ENCODE measurements around the gene PRDM10. TPM values are rescaled to one million over a fixed set of nuclear protein-coding genes. Genes with fewer than 3 reads are reported as not detected.

PRDM10 gene
- total RNA-seq, 2 experiments from 2014 or later, result 8.2 to 9.6 TPM

DNA sequence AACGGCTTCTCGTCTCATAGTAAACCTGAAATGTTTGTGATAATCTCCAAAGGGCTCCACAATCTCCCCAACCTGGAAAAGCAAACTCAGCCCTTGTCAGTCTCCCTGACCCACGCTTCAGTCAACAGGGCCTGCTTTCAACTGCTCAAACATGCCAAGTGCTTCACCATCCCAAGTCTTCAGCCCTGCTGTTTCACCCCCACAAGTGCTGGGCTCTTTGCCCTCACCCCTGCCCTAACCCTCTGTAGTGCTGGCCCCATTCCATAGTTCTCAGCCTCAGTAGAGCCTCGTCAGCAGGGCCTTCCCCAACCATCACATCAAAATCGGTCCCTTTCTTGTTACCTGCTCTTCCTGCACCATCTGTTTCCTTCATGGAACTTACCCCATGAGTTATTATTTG, 63.9 kb downstream of the PRDM10 start:
- peaks cover 61% of the 10 kb centered on the region for H3K36me3 Mint-ChIP-seq (ENCODE audit: low read depth)
- H3K27ac Mint-ChIP-seq, result no peak overlapping the region
- ATAC-seq (ENCODE audit: poor library complexity) (no peak), DNase-seq (no peak)
- H3K27me3 Mint-ChIP-seq, result no peaks in the 10 kb centered on the region
- H3K4me1 ChIP-seq (ENCODE audit: insufficient read depth, low read length), result no peaks in the 10 kb centered on the region
- CTCF ChIA-PET, result no interaction called here
- no peaks in the 10 kb centered on the region for H3K9me3 Mint-ChIP-seq
- no peaks in the 10 kb centered on the region for H3K4me1 Mint-ChIP-seq (ENCODE audit: low read depth)
- H3K27me3 ChIP-seq (ENCODE audit: control insufficient read depth in 1 of 2, insufficient read depth in 2 of 2, low read length in 2 of 2), result no peaks in the 10 kb centered on the region
- H3K36me3 ChIP-seq (ENCODE audit: insufficient read depth, low read length), result peaks cover 22% of the 10 kb centered on the region
- TF ChIP-seq, protein P1, sequence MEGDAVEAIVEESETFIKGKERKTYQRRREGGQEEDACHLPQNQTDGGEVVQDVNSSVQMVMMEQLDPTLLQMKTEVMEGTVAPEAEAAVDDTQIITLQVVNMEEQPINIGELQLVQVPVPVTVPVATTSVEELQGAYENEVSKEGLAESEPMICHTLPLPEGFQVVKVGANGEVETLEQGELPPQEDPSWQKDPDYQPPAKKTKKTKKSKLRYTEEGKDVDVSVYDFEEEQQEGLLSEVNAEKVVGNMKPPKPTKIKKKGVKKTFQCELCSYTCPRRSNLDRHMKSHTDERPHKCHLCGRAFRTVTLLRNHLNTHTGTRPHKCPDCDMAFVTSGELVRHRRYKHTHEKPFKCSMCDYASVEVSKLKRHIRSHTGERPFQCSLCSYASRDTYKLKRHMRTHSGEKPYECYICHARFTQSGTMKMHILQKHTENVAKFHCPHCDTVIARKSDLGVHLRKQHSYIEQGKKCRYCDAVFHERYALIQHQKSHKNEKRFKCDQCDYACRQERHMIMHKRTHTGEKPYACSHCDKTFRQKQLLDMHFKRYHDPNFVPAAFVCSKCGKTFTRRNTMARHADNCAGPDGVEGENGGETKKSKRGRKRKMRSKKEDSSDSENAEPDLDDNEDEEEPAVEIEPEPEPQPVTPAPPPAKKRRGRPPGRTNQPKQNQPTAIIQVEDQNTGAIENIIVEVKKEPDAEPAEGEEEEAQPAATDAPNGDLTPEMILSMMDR (IDR thresholded peaks at IDR 0.05), result no peak
- H3K4me3 Mint-ChIP-seq, result no peak overlapping the region
- POLR2A ChIA-PET, result no interaction called here
- H3K27ac ChIP-seq (ENCODE audit: low read depth in 1 of 2, low read length in 2 of 2), result no peak overlapping the region
- no peaks in the 10 kb centered on the region for H3K9me3 ChIP-seq (ENCODE audit: control insufficient read depth in 1 of 2, insufficient read depth in 1 of 2, low read length in 2 of 2)
- intact Hi-C loops (cut with DNase I, micrococcal nuclease), result no loop called here
- no peak overlapping the region for H3K4me3 ChIP-seq (ENCODE audit: low read length)

DNA sequence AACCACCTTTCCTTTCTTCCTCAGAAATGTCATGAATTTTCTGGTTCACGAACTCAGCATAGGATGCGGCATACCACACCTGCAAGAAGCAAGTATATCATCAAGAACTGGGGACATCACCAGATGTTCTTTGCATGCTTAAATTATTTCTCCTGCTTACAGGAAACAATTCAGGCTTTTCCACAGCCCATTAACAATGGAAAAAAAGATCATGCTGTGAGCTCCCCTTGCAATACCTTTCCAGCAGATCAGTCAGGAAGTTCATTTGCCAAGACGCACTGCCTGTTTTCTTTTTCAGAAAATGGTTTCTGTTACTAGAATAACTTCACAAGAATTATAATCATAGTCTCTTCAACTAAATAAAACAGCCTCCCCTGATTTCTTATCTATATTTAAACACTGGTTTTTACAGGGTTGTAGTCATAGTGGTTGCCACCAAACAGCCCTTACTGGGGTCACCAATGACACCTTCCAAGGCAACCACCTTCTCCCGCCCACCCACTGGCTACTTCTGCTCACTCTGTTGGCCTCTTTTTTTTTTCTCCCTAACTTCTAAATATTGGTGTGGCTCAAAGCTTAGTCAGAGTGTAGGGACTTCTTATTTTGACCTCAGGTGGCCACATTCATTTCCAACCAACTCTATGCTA, 64.9 kb downstream of the PRDM10 start:
- peaks cover 22% of the 10 kb centered on the region for H3K36me3 ChIP-seq (ENCODE audit: insufficient read depth, low read length)
- H3K27ac Mint-ChIP-seq, result no peak overlapping the region
- H3K9me3 Mint-ChIP-seq, result no peaks in the 10 kb centered on the region
- H3K36me3 Mint-ChIP-seq (ENCODE audit: low read depth), result peaks cover 60% of the 10 kb centered on the region
- POLR2A ChIA-PET, result no interaction called here
- TF ChIP-seq, protein P1 (IDR thresholded peaks at IDR 0.05), result no peak
- DNase-seq, result no peak
- ATAC-seq (ENCODE audit: poor library complexity), result no peak
- H3K27me3 Mint-ChIP-seq, result no peaks in the 10 kb centered on the region
- no peaks in the 10 kb centered on the region for H3K27me3 ChIP-seq (ENCODE audit: control insufficient read depth in 1 of 2, insufficient read depth in 2 of 2, low read length in 2 of 2)
- intact Hi-C loops (cut with DNase I, micrococcal nuclease), result no loop called here
- no peaks in the 10 kb centered on the region for H3K4me1 Mint-ChIP-seq (ENCODE audit: low read depth)
- H3K4me3 ChIP-seq (ENCODE audit: low read length), result no peak overlapping the region
- no peaks in the 10 kb centered on the region for H3K9me3 ChIP-seq (ENCODE audit: control insufficient read depth in 1 of 2, insufficient read depth in 1 of 2, low read length in 2 of 2)
- CTCF ChIA-PET, result no interaction called here
- H3K27ac ChIP-seq (ENCODE audit: low read depth in 1 of 2, low read length in 2 of 2), result no peak overlapping the region
- no peak overlapping the region for H3K4me3 Mint-ChIP-seq
- no peaks in the 10 kb centered on the region for H3K4me1 ChIP-seq (ENCODE audit: insufficient read depth, low read length)

DNA sequence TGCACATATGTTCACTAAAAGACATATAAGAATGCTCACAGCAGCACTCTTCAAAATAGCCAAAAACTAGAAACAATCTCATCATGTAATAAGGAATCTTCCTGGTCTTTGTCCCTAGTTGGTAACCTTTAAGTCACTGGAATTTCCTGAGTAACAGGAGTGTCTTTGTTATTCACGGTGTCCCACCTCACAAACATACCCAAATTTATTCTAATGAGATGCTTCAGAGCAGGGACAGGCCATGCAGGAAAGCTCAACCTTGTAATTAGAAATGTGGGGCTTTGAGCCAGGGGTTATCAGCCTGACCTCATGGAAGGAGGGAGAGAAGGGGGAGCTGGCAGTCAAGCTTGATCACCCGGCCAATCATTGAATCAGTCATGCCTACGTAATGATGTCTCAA, 66.9 kb downstream of the PRDM10 start:
- H3K36me3 ChIP-seq (ENCODE audit: insufficient read depth, low read length), result peaks cover 17% of the 10 kb centered on the region
- Mint-ChIP-seq H3K4me1 (ENCODE audit: low read depth) (no peaks in the 10 kb centered on the region), H3K27me3 (no peaks in the 10 kb centered on the region), H3K4me3 (no peak overlapping the region), H3K36me3 (ENCODE audit: low read depth) (peaks cover 56% of the 10 kb centered on the region), H3K9me3 (no peaks in the 10 kb centered on the region), H3K27ac (no peak overlapping the region)
- ChIA-PET CTCF (interaction anchor here (1.0 kb wide), 1 partner anchor 190 kb away, joined by 3 read pairs; no protein-coding TSS in a partner anchor), POLR2A (no interaction called here)
- H3K4me3 ChIP-seq (ENCODE audit: low read length), result no peak overlapping the region
- ATAC-seq (ENCODE audit: poor library complexity), result no peak
- TF ChIP-seq, protein P1 (IDR thresholded peaks at IDR 0.05), result no peak
- no peaks in the 10 kb centered on the region for H3K27me3 ChIP-seq (ENCODE audit: control insufficient read depth in 1 of 2, insufficient read depth in 2 of 2, low read length in 2 of 2)
- DNase-seq, result no peak
- intact Hi-C loops (cut with DNase I, micrococcal nuclease), result no loop called here
- H3K9me3 ChIP-seq (ENCODE audit: control insufficient read depth in 1 of 2, insufficient read depth in 1 of 2, low read length in 2 of 2), result no peaks in the 10 kb centered on the region
- no peaks in the 10 kb centered on the region for H3K4me1 ChIP-seq (ENCODE audit: insufficient read depth, low read length)
- no peak overlapping the region for H3K27ac ChIP-seq (ENCODE audit: low read depth in 1 of 2, low read length in 2 of 2)

All from CD4-positive, alpha-beta T cell (primary cell).